ENCODE results near the gene RADIL.

DNA sequence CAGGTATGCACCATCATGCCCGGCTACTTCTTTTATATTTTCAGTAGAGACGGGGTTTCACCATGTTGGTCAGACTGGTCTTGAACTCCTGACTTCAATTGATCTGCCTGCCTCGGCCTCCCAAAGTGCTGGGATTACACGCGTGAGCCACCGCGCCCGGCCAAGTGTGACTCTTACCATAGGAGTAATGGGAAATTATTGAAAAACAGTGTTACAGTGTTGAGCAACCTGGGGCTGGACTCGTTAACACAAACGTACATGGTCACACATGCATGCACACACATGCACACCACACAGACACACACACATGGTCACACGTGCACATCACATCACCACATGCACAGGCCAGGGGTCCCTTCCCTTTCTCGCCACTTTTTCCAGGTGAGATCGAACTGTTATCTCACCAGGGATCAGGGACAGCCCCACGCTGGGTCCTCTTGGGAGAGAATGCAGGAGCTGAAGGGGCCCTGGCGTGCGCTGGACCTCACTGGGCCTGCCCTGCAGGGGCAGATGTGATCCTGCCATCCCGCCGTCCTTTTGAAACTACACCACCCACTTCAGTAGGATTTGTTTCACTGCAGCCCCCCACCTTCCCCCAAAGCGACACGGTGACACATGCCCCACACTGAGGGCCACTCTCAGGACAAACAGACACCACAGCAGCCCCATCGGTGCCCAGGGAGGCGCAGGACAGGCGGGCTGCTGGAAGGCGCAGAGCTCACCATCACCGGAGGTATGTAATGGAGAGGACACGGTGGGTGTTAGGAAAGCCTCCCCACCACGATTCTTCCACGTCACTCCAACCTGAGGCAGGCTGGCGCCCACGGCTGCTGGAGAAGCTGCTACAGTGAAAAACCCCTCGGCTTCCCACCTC is 10.2 kb downstream of the RADIL start:
- TF ChIP-seq ZNF318 (IDR thresholded peaks at IDR 0.05; ENCODE audit: borderline replicate concordance in 1 of 2, low read depth in 1 of 2) (no peak), POLR2A (conservative IDR thresholded peaks at IDR 0.05) (no peak), ZFPM2 (CRISPR knock-in tag; IDR thresholded peaks at IDR 0.05) (no peak), USF1 (CRISPR knock-in tag; IDR thresholded peaks at IDR 0.05) (no peak)
